C4-2B (cell line): Measurements from ENCODE around the gene PAQR4.
A peak's percentile ranks its signal among the peaks of the same experiment; 100 is the strongest.

Experiments
- CTCF ChIP-seq: fragments of 450-650 bp; conservative IDR thresholded peaks from 2 replicates; pipeline ENCODE4 v1.5.1; 2017; ENCODE audit warnings: mild to moderate bottlenecking
- ZFX ChIP-seq: fragments of 450-650 bp; IDR thresholded peaks from 2 replicates; pipeline ENCODE4 v1.6.1; 2017

GRCh38 chr16:2964475-2965336, 4.4 kb upstream of the PAQR4 start:
- TF ChIP-seq CTCF (peak; percentile 12), ZFX (peak; percentile 57; the same call in 1 of the 2 replicates)
